ENCODE measurements around the gene CDK2AP2. TPM values are rescaled to one million over a fixed set of nuclear protein-coding genes. Genes with fewer than 3 reads are reported as not detected.

CDK2AP2 gene
- total and polyA plus RNA-seq, 9 of the 15 experiments (the other 6 are each of a cell fraction or from before 2014, with no cell fraction given) = 4.4 to 47.4 (median 21.7) TPM

GRCh38 chr11:67504005-67504949, 3.7 kb downstream of the CDK2AP2 start (continued):
- TF ChIP-seq ZNF551 (CRISPR knock-in tag; IDR thresholded peaks at IDR 0.05) = no peak
- peak; percentile 28; the same call in 1 of the 2 replicates for TF ChIP-seq CREM (IDR thresholded peaks at IDR 0.05; ENCODE audit: low read depth)
- no peak for TF ChIP-seq RREB1 (CRISPR knock-in tag; IDR thresholded peaks at IDR 0.05)
- TF ChIP-seq ZFP91 (CRISPR knock-in tag; IDR thresholded peaks at IDR 0.05) = no peak
- no peak for TF ChIP-seq HDAC3 (IDR thresholded peaks at IDR 0.05; ENCODE audit: borderline replicate concordance, partially characterized antibody)
- peak; percentile 64; the same call in 1 of the 2 replicates for TF ChIP-seq RBFOX2 (IDR thresholded peaks at IDR 0.05; ENCODE audit: low read depth, low read length)
- TF ChIP-seq ZNF592 (IDR thresholded peaks at IDR 0.05) = no peak
- TF ChIP-seq PRMT5 (CRISPR knock-in tag; IDR thresholded peaks at IDR 0.05) = no peak
- TF ChIP-seq NR0B1 (IDR thresholded peaks at IDR 0.05; ENCODE audit: partially characterized antibody) = no peak
- no peak for TF ChIP-seq CREB1 (IDR thresholded peaks at IDR 0.05)
- no peak for TF ChIP-seq CREB1 (CRISPR knock-in tag; IDR thresholded peaks at IDR 0.05)
- no peak for TF ChIP-seq MIER1 (IDR thresholded peaks at IDR 0.05; ENCODE audit: low read depth)
- peak; percentile 31 for TF ChIP-seq CXXC5 (CRISPR knock-in tag; IDR thresholded peaks at IDR 0.05)
